CD4-positive, alpha-beta T cell (primary cell): ENCODE data around the gene DLEU7. TPM values are rescaled to one million over a fixed set of nuclear protein-coding genes. Genes with fewer than 3 reads are reported as not detected.

Source experiments
- ATAC-seq: fragments of 200-7000 bp; cut with Tn5 transposase; one replicate; pipeline ENCODE4 v1.10.0; 2022; ENCODE audit warnings: mild to moderate bottlenecking; ENCODE audit not compliant: poor library complexity
- CTCF ChIA-PET: fragments of 350-600 bp; sonication (Branson Sonifier 250); formaldehyde crosslinking; loops from one replicate; lab custom pipeline; 2021; ENCODE audit warnings: antibody characterized with exemption, inconsistent platforms; lab: Charles Lee
- POLR2A ChIA-PET: fragments of 350-600 bp; sonication (Branson Sonifier 250); formaldehyde crosslinking; loops from one replicate; lab custom pipeline; 2021; ENCODE audit warnings: antibody characterized with exemption, inconsistent platforms; lab: Charles Lee
- DNase-seq, 14 experiments: peaks; one replicate each; pipeline ENCODE4 v3.0.0-alpha.2; 2013 to 2020; ENCODE audit warnings: mixed read lengths in 2 of 14
- H3K27ac ChIP-seq, 2 donors: one replicate each; pipeline versions ENCODE4 v1.5.1 to v1.7.0; 2013; ENCODE audit warnings: low read length in 2 of 2, low read depth in 1 of 2, mild to moderate bottlenecking in 1 of 2
- H3K27me3 ChIP-seq, 2 experiments: 1 replicate in 1 of 2; 2 replicates in 1 of 2; pipeline versions ENCODE4 v1.6.1 to v1.7.0; 2013; ENCODE audit warnings: low read length in 2 of 2, control low read depth in 1 of 2, mild to moderate bottlenecking in 1 of 2, moderate library complexity in 1 of 2; ENCODE audit not compliant: insufficient read depth in 2 of 2, control insufficient read depth in 1 of 2
- H3K36me3 ChIP-seq: one replicate; pipeline ENCODE4 v1.6.1; 2013; ENCODE audit warnings: low read length, control low read depth; ENCODE audit not compliant: insufficient read depth
- H3K4me1 ChIP-seq: one replicate; pipeline ENCODE4 v1.6.1; 2013; ENCODE audit warnings: low read length, control low read depth; ENCODE audit not compliant: insufficient read depth
- H3K4me3 ChIP-seq: one replicate; pipeline ENCODE4 v1.5.1; 2013; ENCODE audit warnings: mild to moderate bottlenecking, low read length, moderate library complexity
- H3K9me3 ChIP-seq, 2 experiments: 1 replicate in 1 of 2; 2 replicates in 1 of 2; pipeline versions ENCODE4 v1.6.1 to v1.7.0; 2013; ENCODE audit warnings: low read length in 2 of 2, mild to moderate bottlenecking in 2 of 2, control low read depth in 1 of 2, moderate library complexity in 1 of 2; ENCODE audit not compliant: control insufficient read depth in 1 of 2, insufficient read depth in 1 of 2
- H3K27ac Mint-ChIP-seq: one replicate; pipeline ENCODE4 v1.8.0; 2020; ENCODE audit warnings: mixed read lengths
- H3K27me3 Mint-ChIP-seq: one replicate; pipeline ENCODE4 v1.8.0; 2021; ENCODE audit warnings: mixed read lengths
- H3K36me3 Mint-ChIP-seq: one replicate; pipeline ENCODE4 v1.8.0; 2021; ENCODE audit warnings: low read depth, mixed read lengths
- H3K4me1 Mint-ChIP-seq: one replicate; pipeline ENCODE4 v1.8.0; 2021; ENCODE audit warnings: low read depth, mixed read lengths
- H3K4me3 Mint-ChIP-seq: one replicate; pipeline ENCODE4 v1.8.0; 2020; ENCODE audit warnings: mild to moderate bottlenecking, mixed read lengths
- H3K9me3 Mint-ChIP-seq: one replicate; pipeline ENCODE4 v1.8.0; 2020; ENCODE audit warnings: mixed read lengths
- intact Hi-C, 2 experiments: fragments of 100-400 bp; cut with DNase I in 1 of 2; cut with micrococcal nuclease in 1 of 2; formaldehyde crosslinking; loops; one replicate each; pipeline versions ENCODE4 v1.15.1 to v1.9.0; 2023 to 2025; cut with DNase I, micrococcal nuclease
- total RNA-seq, 174 experiments: library from RNA in 2 of 174; stranded (reverse) in 2 of 174; gene quantifications; one replicate each; pipeline ENCODE4 v1.2.3 and lab custom pipeline; 2021 to 2026
- TF ChIP-seq, protein P1 (sequence below): fragments of 200-600 bp; IDR thresholded peaks from one replicate; pipeline ENCODE4 v1.8.0; 2022; ENCODE audit warnings: antibody characterized with exemption, mild to moderate bottlenecking

DLEU7 gene
- total RNA-seq, 2 experiments from 2014 or later: not detected

DNA sequence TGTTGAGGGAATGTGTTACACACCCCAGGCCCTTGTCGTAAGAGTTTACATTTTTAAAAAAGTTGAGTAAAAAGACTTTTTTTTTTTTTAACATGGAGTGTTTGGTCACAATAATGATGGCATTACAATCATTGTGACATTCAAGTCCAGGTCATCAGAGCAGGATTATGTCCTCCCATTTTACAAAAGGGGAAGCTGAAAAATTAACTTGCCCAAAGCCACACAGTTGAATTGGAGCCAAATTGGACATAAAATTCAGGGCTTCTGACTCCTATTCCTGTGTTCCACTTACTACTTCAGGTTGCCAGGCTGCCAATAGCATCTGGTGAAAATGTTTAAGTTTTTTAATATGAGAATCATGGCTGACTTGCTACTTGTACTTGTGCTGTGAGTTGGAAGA is 49.3 kb downstream of the DLEU7 start:
- H3K27me3 Mint-ChIP-seq: no peaks in the 10 kb centered on the region
- no peak overlapping the region for H3K4me3 ChIP-seq
- H3K9me3 ChIP-seq: no peaks in the 10 kb centered on the region
- no peaks in the 10 kb centered on the region for H3K36me3 ChIP-seq
- no peak for ATAC-seq
- no peak overlapping the region for H3K4me3 Mint-ChIP-seq
- no peaks in the 10 kb centered on the region for H3K9me3 Mint-ChIP-seq
- no peak overlapping the region for H3K27ac Mint-ChIP-seq
- H3K4me1 ChIP-seq: no peaks in the 10 kb centered on the region
- ChIA-PET CTCF (no interaction called here), POLR2A (no interaction called here)
- H3K27ac ChIP-seq: no peak overlapping the region
- no peaks in the 10 kb centered on the region for H3K27me3 ChIP-seq
- no peaks in the 10 kb centered on the region for H3K36me3 Mint-ChIP-seq
- DNase-seq: no peak
- H3K4me1 Mint-ChIP-seq: no peaks in the 10 kb centered on the region
- TF ChIP-seq, protein P1, sequence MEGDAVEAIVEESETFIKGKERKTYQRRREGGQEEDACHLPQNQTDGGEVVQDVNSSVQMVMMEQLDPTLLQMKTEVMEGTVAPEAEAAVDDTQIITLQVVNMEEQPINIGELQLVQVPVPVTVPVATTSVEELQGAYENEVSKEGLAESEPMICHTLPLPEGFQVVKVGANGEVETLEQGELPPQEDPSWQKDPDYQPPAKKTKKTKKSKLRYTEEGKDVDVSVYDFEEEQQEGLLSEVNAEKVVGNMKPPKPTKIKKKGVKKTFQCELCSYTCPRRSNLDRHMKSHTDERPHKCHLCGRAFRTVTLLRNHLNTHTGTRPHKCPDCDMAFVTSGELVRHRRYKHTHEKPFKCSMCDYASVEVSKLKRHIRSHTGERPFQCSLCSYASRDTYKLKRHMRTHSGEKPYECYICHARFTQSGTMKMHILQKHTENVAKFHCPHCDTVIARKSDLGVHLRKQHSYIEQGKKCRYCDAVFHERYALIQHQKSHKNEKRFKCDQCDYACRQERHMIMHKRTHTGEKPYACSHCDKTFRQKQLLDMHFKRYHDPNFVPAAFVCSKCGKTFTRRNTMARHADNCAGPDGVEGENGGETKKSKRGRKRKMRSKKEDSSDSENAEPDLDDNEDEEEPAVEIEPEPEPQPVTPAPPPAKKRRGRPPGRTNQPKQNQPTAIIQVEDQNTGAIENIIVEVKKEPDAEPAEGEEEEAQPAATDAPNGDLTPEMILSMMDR: no peak
- intact Hi-C loops: no loop called here

DNA sequence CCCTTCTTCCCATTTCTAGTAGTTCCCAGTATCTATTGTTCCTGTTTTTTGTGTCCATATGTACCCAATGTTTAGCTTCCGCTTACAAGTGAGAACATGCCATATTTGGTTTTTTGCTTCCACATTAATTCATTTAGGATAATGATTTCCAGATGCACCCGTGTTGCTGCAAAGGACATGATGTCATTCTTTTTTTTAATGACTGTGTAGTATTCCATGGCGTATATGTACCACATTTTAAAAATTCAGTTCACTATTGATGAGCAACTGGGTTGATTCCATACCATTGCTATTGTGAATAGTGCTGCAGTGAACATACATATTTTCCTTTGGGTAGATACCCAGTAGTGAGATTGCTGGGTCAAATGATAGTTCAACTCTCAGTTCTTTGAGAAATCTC is 50.5 kb downstream of the DLEU7 start:
- POLR2A ChIA-PET: no interaction called here
- H3K4me1 ChIP-seq: no peaks in the 10 kb centered on the region
- no peak overlapping the region for H3K4me3 Mint-ChIP-seq
- H3K9me3 ChIP-seq: no peaks in the 10 kb centered on the region
- H3K36me3 ChIP-seq: no peaks in the 10 kb centered on the region
- no peaks in the 10 kb centered on the region for H3K4me1 Mint-ChIP-seq
- H3K27ac Mint-ChIP-seq: no peak overlapping the region
- TF ChIP-seq, protein P1: no peak
- no peaks in the 10 kb centered on the region for H3K9me3 Mint-ChIP-seq
- H3K36me3 Mint-ChIP-seq: no peaks in the 10 kb centered on the region
- no peak for DNase-seq
- H3K27me3 ChIP-seq: no peaks in the 10 kb centered on the region
- CTCF ChIA-PET: no interaction called here
- no peak overlapping the region for H3K4me3 ChIP-seq
- no peak overlapping the region for H3K27ac ChIP-seq
- intact Hi-C loops: no loop called here
- H3K27me3 Mint-ChIP-seq: no peaks in the 10 kb centered on the region
- ATAC-seq: no peak

DNA sequence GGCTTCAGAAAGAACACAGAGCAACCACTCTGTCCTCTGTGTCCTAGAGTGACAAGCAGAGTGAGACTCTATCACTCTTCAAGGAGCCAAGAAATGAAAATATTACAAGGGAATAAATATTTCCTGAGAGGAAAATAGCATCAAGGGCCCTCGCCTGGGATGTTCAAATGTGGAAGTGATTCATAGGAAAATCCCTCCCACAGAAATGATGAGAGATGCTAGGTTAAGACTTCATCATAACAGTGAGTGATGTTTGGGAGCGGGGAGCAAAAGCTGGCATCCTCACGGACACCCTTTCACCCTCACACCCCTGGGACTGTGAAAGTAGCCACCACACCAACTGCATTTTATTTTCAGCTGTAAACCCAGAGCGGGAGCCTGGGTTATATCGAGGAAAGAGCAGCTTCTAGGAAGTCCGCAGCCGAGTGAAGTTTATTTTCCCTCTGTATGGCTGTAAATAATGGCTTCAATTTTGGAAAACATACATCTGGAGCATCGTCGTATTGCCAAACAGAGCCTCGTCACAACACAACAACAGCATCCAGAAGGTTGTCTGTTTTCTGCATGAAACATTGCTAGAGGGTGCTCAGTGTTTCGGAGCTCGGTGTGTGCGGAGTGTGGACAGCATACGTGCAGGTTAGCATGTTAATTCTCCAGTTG is 54.8 kb downstream of the DLEU7 start:
- no peaks in the 10 kb centered on the region for H3K9me3 Mint-ChIP-seq
- Histone ChIP-seq H3K27ac (no peak overlapping the region), H3K9me3 (no peaks in the 10 kb centered on the region), H3K4me1 (no peaks in the 10 kb centered on the region), H3K27me3 (no peaks in the 10 kb centered on the region), H3K36me3 (no peaks in the 10 kb centered on the region), H3K4me3 (no peak overlapping the region)
- TF ChIP-seq, protein P1: no peak
- ChIA-PET POLR2A (no interaction called here), CTCF (no interaction called here)
- intact Hi-C loops: no loop called here
- H3K4me3 Mint-ChIP-seq: no peak overlapping the region
- ATAC-seq (no peak), DNase-seq (no peak)
- no peaks in the 10 kb centered on the region for H3K27me3 Mint-ChIP-seq
- H3K36me3 Mint-ChIP-seq: no peaks in the 10 kb centered on the region
- H3K4me1 Mint-ChIP-seq: no peaks in the 10 kb centered on the region
- no peak overlapping the region for H3K27ac Mint-ChIP-seq
